NT2/D1 (cell line): ENCODE measurements around the gene CTDP1.

Experiments used
- SUZ12 ChIP-seq: IDR thresholded peaks from 2 replicates; pipeline ENCODE4 v1.6.1; 2011; ENCODE audit not compliant: insufficient read length, insufficient read depth; ENCODE audit errors: extremely low read depth
- YY1 ChIP-seq: IDR thresholded peaks from 2 replicates; pipeline ENCODE4 v1.6.1; 2011; ENCODE audit not compliant: insufficient read length, insufficient read depth
- ZNF274 ChIP-seq: IDR thresholded peaks from 2 replicates; pipeline ENCODE4 v1.6.1; 2011; ENCODE audit warnings: mild to moderate bottlenecking, low read depth, low read length

DNA sequence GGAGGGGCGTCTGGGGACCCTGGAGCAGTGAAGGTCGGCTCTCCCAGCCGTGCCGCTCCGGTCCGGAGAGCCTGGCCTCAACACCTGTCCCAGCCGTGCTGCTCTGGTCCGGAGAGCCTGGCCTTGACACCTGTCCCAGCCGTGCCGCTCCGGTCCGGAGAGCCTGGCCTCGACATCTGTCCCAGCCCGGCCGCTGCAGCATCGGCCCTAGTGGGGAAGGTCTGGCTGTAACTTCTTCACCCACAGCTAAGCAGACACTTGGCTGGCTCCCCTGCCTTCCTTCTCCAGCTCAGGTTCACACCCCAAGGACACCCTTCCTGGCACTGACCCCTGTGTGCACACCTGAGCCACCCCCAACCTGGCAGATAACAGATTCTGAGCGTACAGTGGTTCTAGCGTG lies 122.7 kb downstream of the CTDP1 start:
- TF ChIP-seq YY1 (no peak), ZNF274 (no peak), SUZ12 (no peak)
